Stimulated activated CD4-positive, alpha-beta T cell treated with anti-CD3 and anti-CD28 coated beads, Interleukin-4, amount 100 ng/mL, for 1 hour (primary cell): Measurements from ENCODE around the gene TIMM50.

ENCODE experiments used
- DNase-seq: peaks from one replicate; pipeline ENCODE4 v3.0.0-alpha.2; 2020

Gene TIMM50

GRCh38 chr19:39502640-39503417, 22.2 kb downstream of the TIMM50 start:
- peak; percentile 79 for DNase-seq

- no peak for DNase-seq
These were observed 25.9 kb downstream of the TIMM50 start for GRCh38 chr19:39506598-39506943.

- peak; percentile 66 for DNase-seq
These were observed 26.5 kb downstream of the TIMM50 start for GRCh38 chr19:39506944-39507714.

- no peak for DNase-seq
These were observed 27.2 kb downstream of the TIMM50 start for GRCh38 chr19:39507715-39508364.

- DNase-seq, result no peak
These were observed 28.0 kb downstream of the TIMM50 start for GRCh38 chr19:39508629-39509028.

- DNase-seq, result no peak
These were observed 28.6 kb downstream of the TIMM50 start for GRCh38 chr19:39509233-39509632.

GRCh38 chr19:39512988-39513387, 32.4 kb downstream of the TIMM50 start:
- no peak for DNase-seq

GRCh38 chr19:39514840-39515550, 34.4 kb downstream of the TIMM50 start, which contains the start of gene SELENOV:
TSS of gene SELENOV (plus strand) at chr19:39515139. CDS start at chr19:39515213, 74 bp downstream.
- DNase-seq, result no peak

- DNase-seq, result peak; percentile 23
These were observed 35.0 kb downstream of the TIMM50 start for GRCh38 chr19:39515551-39516191.

- DNase-seq, result no peak
These were observed 35.6 kb downstream of the TIMM50 start for GRCh38 chr19:39516270-39516669.

- no peak for DNase-seq
These were observed 36.8 kb downstream of the TIMM50 start for GRCh38 chr19:39517432-39517831.

- no peak for DNase-seq
These were observed 37.8 kb downstream of the TIMM50 start for GRCh38 chr19:39518458-39518857.

- DNase-seq, result no peak
These were observed 38.3 kb downstream of the TIMM50 start for GRCh38 chr19:39518975-39519374.

GRCh38 chr19:39520541-39521484, 40.2 kb downstream of the TIMM50 start:
- no peak for DNase-seq

- DNase-seq, result no peak
These were observed 43.9 kb downstream of the TIMM50 start for GRCh38 chr19:39524495-39524894.

- no peak for DNase-seq
These were observed 44.6 kb downstream of the TIMM50 start for GRCh38 chr19:39525205-39525604.

GRCh38 chr19:39531834-39532232, 51.2 kb downstream of the TIMM50 start:
- no peak for DNase-seq

- peak; percentile 94 for DNase-seq
These were observed 51.8 kb downstream of the TIMM50 start, which contains the start of gene EID2B for GRCh38 chr19:39532233-39533002. TSS of gene EID2B (minus strand) at chr19:39532852. CDS start at chr19:39532802, 50 bp downstream.

- DNase-seq, result no peak
These were observed 52.4 kb downstream of the TIMM50 start for GRCh38 chr19:39533003-39533512.

- DNase-seq, result no peak
These were observed 53.2 kb downstream of the TIMM50 start for GRCh38 chr19:39533791-39534190.
